K562 (cell line): ENCODE results near the gene REG4. TPM values are rescaled to one million over a fixed set of nuclear protein-coding genes. Genes with fewer than 3 reads are reported as not detected.

Source experiments
- ATAC-seq: fragments of 200-7000 bp; cut with Tn5 transposase; 3 replicates; pipeline ENCODE4 v1.9.1; 2020; ENCODE audit warnings: moderate library complexity
- BruUV-seq: library from RNA; stranded (reverse); fragments of 400-500 nt; replicated peaks from 2 replicates; lab custom pipeline; 2021; lab: Mats Ljungman, UMichigan
- CTCF ChIA-PET: fragments of 300-600 bp; formaldehyde crosslinking; extraction: SDS; loops from one replicate; lab custom pipeline; 2021; ENCODE audit warnings: low intra/inter-chr PET ratio; lab: Yijun Ruan, JAX
- POLR2A ChIA-PET: fragments of 300-600, 350-650 bp; sonication (Branson Sonifier 250); formaldehyde crosslinking; extraction: SDS; loops from one replicate; lab custom pipeline; 2021; ENCODE audit warnings: antibody characterized with exemption, inconsistent platforms; lab: Yijun Ruan, JAX
- DNase-seq, 4 experiments: peaks; one replicate each; pipeline versions ENCODE4 v3.0.0 to v3.0.0-alpha.2; 2011 to 2018; ENCODE audit warnings: low spot score in 3 of 4, mixed read lengths in 3 of 4; ENCODE audit errors: extremely low read depth in 1 of 4
- FAIRE-seq: peaks from 2 replicates; lab custom pipeline; 2011; peaks lifted over from hg19 to GRCh38; lab: Jason Lieb, UNC
- H2AFZ ChIP-seq: 2 replicates; pipeline ENCODE4 v1.6.0; 2011; ENCODE audit warnings: low read depth, low read length, control low read depth, inconsistent platforms
- H3K27ac ChIP-seq: fragments of 200-600 bp; 3 replicates; pipeline ENCODE4 v1.8.0; 2011; ENCODE audit warnings: low read depth, mild to moderate bottlenecking, control low read depth, inconsistent platforms, low read length, moderate library complexity, mixed read lengths; ENCODE audit errors: extremely low read depth
- H3K27me3 ChIP-seq, 2 experiments: fragments of 300-600 bp in 1 of 2; 2 replicates in 1 of 2; 3 replicates in 1 of 2; pipeline versions ENCODE4 v1.6.0 to v1.8.0; 2011; ENCODE audit warnings: inconsistent platforms in 2 of 2, low read length in 2 of 2, mild to moderate bottlenecking in 1 of 2, mixed read lengths in 1 of 2, moderate library complexity in 1 of 2; ENCODE audit not compliant: control insufficient read depth in 2 of 2, insufficient read depth in 2 of 2
- H3K36me3 ChIP-seq: fragments of 300-600 bp; 3 replicates; pipeline ENCODE4 v1.8.0; 2011; ENCODE audit warnings: mild to moderate bottlenecking, low read length, inconsistent platforms; ENCODE audit not compliant: control insufficient read depth, insufficient read depth
- H3K4me1 ChIP-seq, 2 experiments: fragments of 200-600 bp in 1 of 2; replicated peaks in 1 of 2; 2 replicates in 1 of 2; 3 replicates in 1 of 2; pipeline versions ENCODE4 v1.5.1 to v1.8.0; 2011; ENCODE audit warnings: inconsistent platforms in 2 of 2, low read length in 2 of 2, mild to moderate bottlenecking in 1 of 2, mixed read lengths in 1 of 2, moderate library complexity in 1 of 2; ENCODE audit not compliant: control insufficient read depth in 2 of 2, insufficient read depth in 2 of 2
- H3K4me2 ChIP-seq: 2 replicates; pipeline ENCODE4 v1.6.1; 2011; ENCODE audit warnings: low read length, control low read depth, inconsistent platforms, mixed read lengths; ENCODE audit not compliant: insufficient read depth
- H3K4me3 ChIP-seq: fragments of 200-600 bp; sonication (generic), shearing (Covaris generic); 2 replicates; pipeline ENCODE4 v1.5.1; 2016; ENCODE audit warnings: control low read depth, inconsistent platforms
- H3K79me2 ChIP-seq: fragments of 200-600 bp; 3 replicates; pipeline ENCODE4 v1.8.0; 2011; ENCODE audit warnings: low read length, inconsistent platforms; ENCODE audit not compliant: control insufficient read depth, insufficient read depth
- H3K9ac ChIP-seq, 2 experiments: 2 replicates each; pipeline versions ENCODE4 v1.6.0 to v1.6.1; 2011; ENCODE audit warnings: low read depth in 2 of 2, low read length in 2 of 2, control low read depth in 1 of 2, inconsistent platforms in 1 of 2, mild to moderate bottlenecking in 1 of 2, mixed read lengths in 1 of 2; ENCODE audit not compliant: insufficient read depth in 1 of 2
- H3K9me1 ChIP-seq: one replicate; pipeline ENCODE4 v1.6.0; 2011; ENCODE audit warnings: inconsistent platforms, mild to moderate bottlenecking, low read length, moderate library complexity; ENCODE audit not compliant: control insufficient read depth, insufficient read depth
- H3K9me3 ChIP-seq: replicated peaks from 2 replicates; pipeline ENCODE4 v1.5.1; 2011; ENCODE audit warnings: low read depth, low read length, inconsistent platforms; ENCODE audit not compliant: control insufficient read depth, insufficient read depth
- H4K20me1 ChIP-seq: replicated peaks from 2 replicates; pipeline ENCODE4 v1.6.1; 2011; ENCODE audit warnings: low read length, inconsistent platforms, mixed read lengths; ENCODE audit not compliant: control insufficient read depth, insufficient read depth
- FOXA3 ChIP-seq, 2 experiments: fragments of 450-650 bp in 1 of 2; sonication (generic) in 1 of 2; formaldehyde crosslinking; IDR thresholded peaks in 1 of 2; conservative IDR thresholded peaks in 1 of 2; 2 replicates each; pipeline versions ENCODE4 v1.4.0 to v1.8.0; 2020 to 2022; ENCODE audit warnings: mild to moderate bottlenecking in 2 of 2, missing genetic modification reagents in 1 of 2
- HSF4 ChIP-seq: fragments of 250-450 bp; sonication (Bioruptor Pico); IDR thresholded peaks from 2 replicates; pipeline ENCODE4 v2.1.2; 2022; ENCODE audit warnings: mild to moderate bottlenecking, moderate library complexity, borderline replicate concordance
- MIER1 ChIP-seq: fragments of 450-650 bp; IDR thresholded peaks from 2 replicates; pipeline ENCODE4 v1.6.1; 2016; ENCODE audit warnings: antibody characterized with exemption, mild to moderate bottlenecking, low read depth
- NR1H2 ChIP-seq: sonication (generic); formaldehyde crosslinking; IDR thresholded peaks from 2 replicates; pipeline ENCODE4 v1.4.0; 2020; ENCODE audit warnings: mild to moderate bottlenecking, missing genetic modification reagents
- NR2C1 ChIP-seq, 2 experiments: fragments of 450-650 bp; IDR thresholded peaks; 2 replicates each; pipeline ENCODE4 v1.6.1; 2017; ENCODE audit warnings: mild to moderate bottlenecking in 2 of 2, antibody characterized with exemption in 1 of 2, inconsistent platforms in 1 of 2, missing compliant biosample characterization in 1 of 2, missing genetic modification characterization in 1 of 2
- NR2C2 ChIP-seq, 2 experiments: fragments of 200-800 bp in 1 of 2; sonication (Bioruptor generic) in 1 of 2; sonication (generic) in 1 of 2; formaldehyde crosslinking in 1 of 2; IDR thresholded peaks; 2 replicates each; pipeline versions ENCODE4 v1.6.1 to v1.8.0; 2016 to 2022; ENCODE audit warnings: mild to moderate bottlenecking in 1 of 2, missing compliant biosample characterization in 1 of 2, missing genetic modification characterization in 1 of 2, missing genetic modification reagents in 1 of 2
- SRSF7 ChIP-seq: fragments of 200-400 bp; formaldehyde crosslinking; optimal IDR thresholded peaks from 2 replicates; pipeline ENCODE3; 2017; ENCODE audit warnings: mild to moderate bottlenecking, low read depth, low read length
- ZNF175 ChIP-seq: fragments of 200-800 bp; sonication (Bioruptor generic); IDR thresholded peaks from 2 replicates; pipeline ENCODE4 v1.6.1; 2016; ENCODE audit warnings: low read depth, mild to moderate bottlenecking, missing genetic modification characterization, missing compliant biosample characterization
- ZNF79 ChIP-seq: fragments of 250-450 bp; sonication (Bioruptor Pico); IDR thresholded peaks from 2 replicates; pipeline ENCODE4 v1.4.0; 2020; ENCODE audit warnings: low read depth, mild to moderate bottlenecking, moderate library complexity
- WGBS: fragments of 100-300 bp; shearing (Covaris generic); methylation state at CpG from one replicate; pipeline ENCODE4 v1.1.6; 2016; ENCODE audit warnings: low coverage, mixed read lengths; ENCODE audit not compliant: insufficient coverage; ENCODE audit errors: missing lambda C conversion rate; 5-methylcytosine and 5-hydroxymethylcytosine counted together
- in situ Hi-C: fragments of 300-500 bp; cut with MboI; formaldehyde crosslinking; loops from 4 replicates; pipeline ENCODE4 v1.15.0; 2018; ENCODE audit warnings: inconsistent platforms, mixed read lengths
- intact Hi-C: fragments of 100-400 bp; cut with micrococcal nuclease; formaldehyde crosslinking; loops from 2 replicates; pipeline ENCODE4 v1.14.2; 2022
- polyA plus RNA-seq, 8 experiments: library from polyadenylated mRNA; depleted of rRNA in 4 of 8; stranded (reverse) in 5 of 8; unstranded in 3 of 8; fragments of >200 nt; fragmentation: Nextera tagmentation in 2 of 8; fragmentation: Illumina TruSeq in 1 of 8; extraction: Ambion mirVana in 2 of 8; extraction: Trizol in 1 of 8; gene quantifications; 2 replicates each; pipeline versions ENCODE4 v1.2.1 to v1.2.3, GENCODE V29; 2011 to 2014; ENCODE audit warnings: inconsistent platforms in 1 of 8, missing spikeins in 1 of 8
- total RNA-seq, 7 experiments: library from RNA; depleted of rRNA in 6 of 7; stranded (reverse); fragments of >200 nt in 6 of 7; fragmentation: Illumina TruSeq in 2 of 7; extraction: Trizol in 2 of 7; gene quantifications; 2 replicates each; pipeline versions ENCODE4 v1.2.1 to v1.2.3, GENCODE V29; 2011 to 2021; ENCODE audit warnings: low replicate concordance in 1 of 7
- TF ChIP-seq, protein P1 (sequence below): fragments of 250-450 bp; sonication (Bioruptor Pico); IDR thresholded peaks from 2 replicates; pipeline ENCODE4 v1.5.0; 2020; ENCODE audit warnings: mild to moderate bottlenecking
- TF ChIP-seq, protein P2 (sequence below), 3 experiments: fragments of 200-800 bp in 1 of 3; sonication (Bioruptor generic) in 1 of 3; sonication (generic) in 1 of 3; formaldehyde crosslinking in 1 of 3; IDR thresholded peaks; 2 replicates each; pipeline versions ENCODE4 v1.6.1 to v1.8.0; 2016 to 2022; ENCODE audit warnings: mild to moderate bottlenecking in 2 of 3, missing compliant biosample characterization in 2 of 3, missing genetic modification characterization in 2 of 3, missing genetic modification reagents in 1 of 3
- TF ChIP-seq, protein P3 (sequence below): fragments of 250-450 bp; sonication (Bioruptor Pico); IDR thresholded peaks from 2 replicates; pipeline ENCODE4 v1.4.0; 2020; ENCODE audit warnings: borderline replicate concordance
- TF ChIP-seq, protein P4 (sequence below): fragments of 450-650 bp; IDR thresholded peaks from 2 replicates; pipeline ENCODE4 v1.6.1; 2016; ENCODE audit warnings: antibody characterized with exemption

The REG4 gene
- total and polyA plus RNA-seq, 9 of the 15 experiments (the other 6 are each of a cell fraction or from before 2014, with no cell fraction given): not detected

DNA sequence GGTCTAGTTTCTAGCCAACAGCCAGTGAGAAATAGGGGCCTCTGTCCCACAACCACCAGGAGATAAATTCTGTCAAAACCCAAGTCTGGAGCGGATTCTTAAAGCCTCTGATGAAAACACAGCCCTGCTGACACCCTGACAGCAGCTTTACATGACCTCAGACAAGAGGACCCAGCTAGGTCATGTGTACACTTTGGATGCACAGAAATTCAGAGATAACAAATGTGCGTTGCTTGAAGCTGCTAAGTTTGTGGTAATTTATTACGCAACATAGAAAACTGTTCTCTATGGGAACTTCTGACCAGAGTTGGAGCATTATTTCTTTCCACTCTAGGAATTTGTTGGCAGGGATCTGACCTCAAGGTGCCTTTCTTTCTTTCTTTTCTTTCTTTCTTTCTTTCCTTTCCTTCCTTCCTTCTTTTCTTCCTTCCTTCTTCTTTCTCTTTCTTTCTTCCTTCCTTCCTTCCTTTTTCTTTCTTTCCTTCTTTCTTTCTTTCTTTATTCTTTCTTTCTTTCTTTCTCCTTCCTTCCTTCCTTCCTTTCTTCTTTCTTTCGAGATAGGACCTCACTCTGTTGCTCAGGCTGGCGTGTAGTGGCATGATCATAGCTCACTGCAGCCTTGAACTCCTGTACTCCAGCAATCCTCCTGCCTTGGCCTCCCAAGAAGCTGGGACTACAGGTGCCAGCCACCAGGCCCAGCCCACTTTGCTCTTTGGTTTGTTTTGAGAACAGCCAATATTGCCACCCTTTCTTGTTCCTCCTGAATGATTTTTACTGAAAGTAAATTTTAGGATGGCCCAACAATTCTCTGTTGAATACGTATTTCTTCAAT lies 27.7 kb downstream of the REG4 start:
- no peak overlapping the region for H3K9ac ChIP-seq
- H3K4me1 ChIP-seq: 0 out of 5 replicates have a peak, but pooled peaks cover 0 to under 1% of the 10 kb centered on the region in 2 experiments
- no TSS peak for BruUV-seq
- H3K27ac ChIP-seq: no peak overlapping the region
- no peaks in the 10 kb centered on the region for H3K9me3 ChIP-seq
- no peaks in the 10 kb centered on the region for H3K36me3 ChIP-seq
- no peak overlapping the region for H3K4me2 ChIP-seq
- CTCF ChIA-PET: no interaction called here
- in situ Hi-C loops: no loop called here
- intact Hi-C loops: no loop called here
- 0% methylated on average over 6 of the region's 6 CpGs for WGBS
- POLR2A ChIA-PET: interaction anchor here (1.9 kb wide), 1 partner anchor 12 kb away, joined by 5 read pairs; no protein-coding TSS in a partner anchor
- H3K4me3 ChIP-seq: no peak overlapping the region
- H3K27me3 ChIP-seq: peaks cover 11 to 23% of the 10 kb centered on the region in 2 experiments; a peak in 3 of 5 replicates
- no peaks in the 10 kb centered on the region for H3K9me1 ChIP-seq
- H3K79me2 ChIP-seq: no peaks in the 10 kb centered on the region
- peak in 1 of 4 experiments; percentile 5 for DNase-seq
- ATAC-seq: no peak; the same call in 2 of the 3 replicates
- no peak for FAIRE-seq
- H4K20me1 ChIP-seq: no peaks in the 10 kb centered on the region
- no peak overlapping the region for H2AFZ ChIP-seq
- no peak for TF ChIP-seq NR2C2 (CRISPR knock-in tag; IDR thresholded peaks at IDR 0.05)
- peak; percentile 29; the same call in 1 of the 2 replicates for TF ChIP-seq NR2C2 (tag; IDR thresholded peaks at IDR 0.05)
- TF ChIP-seq, protein P1, sequence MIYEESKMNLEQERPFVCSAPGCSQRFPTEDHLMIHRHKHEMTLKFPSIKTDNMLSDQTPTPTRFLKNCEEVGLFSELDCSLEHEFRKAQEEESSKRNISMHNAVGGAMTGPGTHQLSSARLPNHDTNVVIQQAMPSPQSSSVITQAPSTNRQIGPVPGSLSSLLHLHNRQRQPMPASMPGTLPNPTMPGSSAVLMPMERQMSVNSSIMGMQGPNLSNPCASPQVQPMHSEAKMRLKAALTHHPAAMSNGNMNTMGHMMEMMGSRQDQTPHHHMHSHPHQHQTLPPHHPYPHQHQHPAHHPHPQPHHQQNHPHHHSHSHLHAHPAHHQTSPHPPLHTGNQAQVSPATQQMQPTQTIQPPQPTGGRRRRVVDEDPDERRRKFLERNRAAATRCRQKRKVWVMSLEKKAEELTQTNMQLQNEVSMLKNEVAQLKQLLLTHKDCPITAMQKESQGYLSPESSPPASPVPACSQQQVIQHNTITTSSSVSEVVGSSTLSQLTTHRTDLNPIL (CRISPR knock-in tag): no peak
- TF ChIP-seq MIER1: no peak
- TF ChIP-seq, protein P2, sequence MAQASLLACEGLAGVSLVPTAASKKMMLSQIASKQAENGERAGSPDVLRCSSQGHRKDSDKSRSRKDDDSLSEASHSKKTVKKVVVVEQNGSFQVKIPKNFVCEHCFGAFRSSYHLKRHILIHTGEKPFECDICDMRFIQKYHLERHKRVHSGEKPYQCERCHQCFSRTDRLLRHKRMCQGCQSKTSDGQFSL (CRISPR knock-in tag; IDR thresholded peaks at IDR 0.05): no peak
- TF ChIP-seq, protein P2 (tag; IDR thresholded peaks at IDR 0.05): no peak
- no peak for TF ChIP-seq NR1H2 (CRISPR knock-in tag)
- no peak for TF ChIP-seq ZNF175 (CRISPR knock-in tag)
- no peak for TF ChIP-seq NR2C1 (IDR thresholded peaks at IDR 0.05)
- TF ChIP-seq NR2C1 (tag; IDR thresholded peaks at IDR 0.05): no peak
- no peak for TF ChIP-seq SRSF7
- TF ChIP-seq, protein P3, sequence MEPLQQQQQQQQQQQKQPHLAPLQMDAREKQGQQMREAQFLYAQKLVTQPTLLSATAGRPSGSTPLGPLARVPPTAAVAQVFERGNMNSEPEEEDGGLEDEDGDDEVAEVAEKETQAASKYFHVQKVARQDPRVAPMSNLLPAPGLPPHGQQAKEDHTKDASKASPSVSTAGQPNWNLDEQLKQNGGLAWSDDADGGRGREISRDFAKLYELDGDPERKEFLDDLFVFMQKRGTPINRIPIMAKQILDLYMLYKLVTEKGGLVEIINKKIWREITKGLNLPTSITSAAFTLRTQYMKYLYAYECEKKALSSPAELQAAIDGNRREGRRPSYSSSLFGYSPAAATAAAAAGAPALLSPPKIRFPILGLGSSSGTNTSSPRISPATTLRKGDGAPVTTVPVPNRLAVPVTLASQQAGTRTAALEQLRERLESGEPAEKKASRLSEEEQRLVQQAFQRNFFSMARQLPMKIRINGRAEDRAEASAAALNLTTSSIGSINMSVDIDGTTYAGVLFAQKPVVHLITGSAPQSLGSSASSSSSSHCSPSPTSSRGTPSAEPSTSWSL (CRISPR knock-in tag): no peak
- TF ChIP-seq, protein P4, sequence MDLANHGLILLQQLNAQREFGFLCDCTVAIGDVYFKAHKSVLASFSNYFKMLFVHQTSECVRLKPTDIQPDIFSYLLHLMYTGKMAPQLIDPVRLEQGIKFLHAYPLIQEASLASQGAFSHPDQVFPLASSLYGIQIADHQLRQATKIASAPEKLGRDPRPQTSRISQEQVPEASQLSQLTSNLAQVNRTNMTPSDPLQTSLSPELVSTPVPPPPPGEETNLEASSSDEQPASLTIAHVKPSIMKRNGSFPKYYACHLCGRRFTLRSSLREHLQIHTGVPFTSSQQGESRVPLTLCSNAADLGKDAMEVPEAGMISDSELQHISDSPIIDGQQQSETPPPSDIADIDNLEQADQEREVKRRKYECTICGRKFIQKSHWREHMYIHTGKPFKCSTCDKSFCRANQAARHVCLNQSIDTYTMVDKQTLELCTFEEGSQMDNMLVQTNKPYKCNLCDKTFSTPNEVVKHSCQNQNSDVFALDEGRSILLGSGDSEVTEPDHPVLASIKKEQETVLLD: no peak
- TF ChIP-seq HSF4 (CRISPR knock-in tag): no peak
- peak in 1 of 2 experiments; percentile 40; a peak in 1 of 4 replicates for TF ChIP-seq FOXA3 (CRISPR knock-in tag; conservative IDR thresholded peaks at IDR 0.05 in 1 of 2, IDR thresholded peaks at IDR 0.05 in 1 of 2)
- no peak for TF ChIP-seq ZNF79
